SH-SY5Y (cell line): Measurements from ENCODE around the gene PDE4D.

Experiments used
- GATA2 ChIP-seq: IDR thresholded peaks from 2 replicates; pipeline ENCODE4 v1.6.1; 2011; ENCODE audit warnings: mild to moderate bottlenecking, low read depth, low read length
- GATA3 ChIP-seq: IDR thresholded peaks from 2 replicates; pipeline ENCODE4 v1.6.1; 2011; ENCODE audit warnings: low read depth, mild to moderate bottlenecking, low read length, moderate library complexity

GRCh38 chr5:59321642-59322041, 571.9 kb downstream of the PDE4D start:
- TF ChIP-seq GATA3 (no peak), GATA2 (no peak)
